IMR-90 (cell line): ENCODE results near the gene MRPL50. TPM values are rescaled to one million over a fixed set of nuclear protein-coding genes. Genes with fewer than 3 reads are reported as not detected.

Source experiments
- ATAC-seq: fragments of 200-7000 bp; cut with Tn5 transposase; 2 replicates; pipeline ENCODE4 v1.9.1; 2020; ENCODE audit warnings: low read depth, mild to moderate bottlenecking, moderate library complexity
- BruUV-seq: library from RNA; stranded (reverse); fragments of 400-500 nt; replicated peaks from 2 replicates; lab custom pipeline; 2021; lab: Mats Ljungman, UMichigan
- CTCF ChIA-PET: fragments of 300-600 bp; formaldehyde crosslinking; extraction: SDS; loops from one replicate; lab custom pipeline; 2021; ENCODE audit warnings: antibody characterized with exemption; lab: Yijun Ruan, JAX
- POLR2A ChIA-PET: fragments of 300-600 bp; sonication (Branson Sonifier 250); formaldehyde crosslinking; loops from one replicate; lab custom pipeline; 2022; ENCODE audit warnings: antibody characterized with exemption; ENCODE audit not compliant: unreplicated experiment; lab: Charles Lee
- DNase-seq: peaks from one replicate; pipeline ENCODE4 v3.0.0; 2013
- H2AFZ ChIP-seq: replicated peaks from 2 replicates; pipeline ENCODE3; 2013; ENCODE audit warnings: low read length, mild to moderate bottlenecking; ENCODE audit not compliant: poor library complexity
- H2AK5ac ChIP-seq: 2 replicates; pipeline ENCODE4 v1.6.1; 2013; ENCODE audit warnings: low read depth, low read length, inconsistent platforms
- H2AK9ac ChIP-seq: replicated peaks from 2 replicates; pipeline ENCODE3; 2013; ENCODE audit warnings: mild to moderate bottlenecking, low read depth, low read length, moderate library complexity; ENCODE audit not compliant: poor library complexity
- H2BK120ac ChIP-seq: 2 replicates; pipeline ENCODE4 v1.6.1; 2013; ENCODE audit warnings: low read depth, low read length, inconsistent platforms
- H2BK15ac ChIP-seq: 3 replicates; pipeline ENCODE4 v1.6.1; 2013; ENCODE audit warnings: low read depth, low read length, inconsistent platforms
- H2BK20ac ChIP-seq: 2 replicates; pipeline ENCODE4 v1.6.1; 2013; ENCODE audit warnings: low read depth, mild to moderate bottlenecking, inconsistent platforms, low read length, moderate library complexity
- H2BK5ac ChIP-seq: 2 replicates; pipeline ENCODE4 v1.6.1; 2013; ENCODE audit warnings: mild to moderate bottlenecking, low read depth, low read length, inconsistent platforms; ENCODE audit not compliant: poor library complexity, severe bottlenecking
- H3K14ac ChIP-seq: replicated peaks from 2 replicates; pipeline ENCODE4 v1.6.1; 2013; ENCODE audit warnings: low read depth, low read length, inconsistent platforms
- H3K18ac ChIP-seq: 2 replicates; pipeline ENCODE4 v1.6.1; 2013; ENCODE audit warnings: low read depth, low read length, control low read depth
- H3K23ac ChIP-seq: 2 replicates; pipeline ENCODE4 v1.6.1; 2013; ENCODE audit warnings: low read depth, low read length, inconsistent platforms
- H3K27ac ChIP-seq: 2 replicates; pipeline ENCODE4 v1.5.1; 2013; ENCODE audit warnings: mild to moderate bottlenecking, control low read depth, low read length; ENCODE audit not compliant: insufficient read depth
- H3K27me3 ChIP-seq: 2 replicates; pipeline ENCODE4 v1.6.1; 2013; ENCODE audit warnings: low read length; ENCODE audit not compliant: control insufficient read depth, insufficient read depth
- H3K36me3 ChIP-seq: 2 replicates; pipeline ENCODE4 v1.6.1; 2013; ENCODE audit warnings: low read length, mixed read lengths; ENCODE audit not compliant: control insufficient read depth, insufficient read depth
- H3K4ac ChIP-seq: 2 replicates; pipeline ENCODE4 v1.6.1; 2013; ENCODE audit warnings: low read depth, low read length, inconsistent platforms
- H3K4me1 ChIP-seq: 2 replicates; pipeline ENCODE4 v1.6.1; 2013; ENCODE audit warnings: low read length, mixed read lengths; ENCODE audit not compliant: control insufficient read depth, insufficient read depth
- H3K4me2 ChIP-seq: 2 replicates; pipeline ENCODE4 v1.6.1; 2013; ENCODE audit warnings: low read depth, mild to moderate bottlenecking, control low read depth, low read length, moderate library complexity
- H3K4me3 ChIP-seq: 2 replicates; pipeline ENCODE4 v1.5.1; 2013; ENCODE audit warnings: low read depth, mild to moderate bottlenecking, control low read depth, low read length, moderate library complexity; ENCODE audit not compliant: insufficient read depth
- H3K56ac ChIP-seq: 2 replicates; pipeline ENCODE4 v1.6.1; 2013; ENCODE audit warnings: low read length, inconsistent platforms; ENCODE audit not compliant: insufficient read depth; ENCODE audit errors: extremely low read depth
- H3K79me1 ChIP-seq, 2 experiments: 2 replicates each; pipeline ENCODE4 v1.6.1; 2013; ENCODE audit warnings: low read length in 2 of 2, inconsistent platforms in 1 of 2, low read depth in 1 of 2
- H3K9ac ChIP-seq: 2 replicates; pipeline ENCODE4 v1.6.1; 2013; ENCODE audit warnings: low read depth, low read length, control low read depth
- H3K9me1 ChIP-seq: 2 replicates; pipeline ENCODE4 v1.6.1; 2013; ENCODE audit warnings: low read length, inconsistent platforms; ENCODE audit not compliant: insufficient read depth
- H3K9me3 ChIP-seq: 2 replicates; pipeline ENCODE4 v1.6.1; 2013; ENCODE audit warnings: low read length; ENCODE audit not compliant: control insufficient read depth, insufficient read depth
- H4K20me1 ChIP-seq: 2 replicates; pipeline ENCODE4 v1.6.1; 2013; ENCODE audit warnings: low read length, inconsistent platforms; ENCODE audit not compliant: insufficient read depth
- H4K5ac ChIP-seq: 2 replicates; pipeline ENCODE4 v1.6.1; 2013; ENCODE audit warnings: mild to moderate bottlenecking, low read depth, low read length, control low read depth
- H4K8ac ChIP-seq, 2 experiments: 2 replicates each; pipeline ENCODE4 v1.6.1; 2013; ENCODE audit warnings: low read depth in 2 of 2, low read length in 2 of 2, control low read depth in 1 of 2, inconsistent platforms in 1 of 2
- H4K91ac ChIP-seq: 2 replicates; pipeline ENCODE4 v1.6.1; 2013; ENCODE audit warnings: low read depth, low read length, inconsistent platforms; ENCODE audit not compliant: insufficient read depth
- NFE2L2 ChIP-seq: fragments of 150-350 bp; IDR thresholded peaks from 2 replicates; pipeline ENCODE4 v1.6.1; 2016; ENCODE audit warnings: low read depth, mild to moderate bottlenecking, low read length
- SMC3 ChIP-seq: fragments of 150-350 bp; IDR thresholded peaks from 2 replicates; pipeline ENCODE4 v1.6.1; 2016; ENCODE audit warnings: low read depth, mild to moderate bottlenecking, antibody characterized with exemption, low read length, moderate library complexity
- WGBS, 2 experiments: methylation state at CpG; one replicate each; pipeline versions ENCODE4 v1.1.5 to v1.1.7; 2013; ENCODE audit warnings: missing lambda C conversion rate in 2 of 2; ENCODE audit not compliant: insufficient read length in 1 of 2; ENCODE audit errors: extremely low coverage in 2 of 2; 5-methylcytosine and 5-hydroxymethylcytosine counted together
- dilution Hi-C: fragments of 300-500 bp; cut with HindIII; formaldehyde crosslinking; loops from one replicate; pipeline ENCODE4 v1.14.3; 2018; ENCODE audit warnings: low sequenced_read_pairs; ENCODE audit not compliant: unreplicated experiment
- in situ Hi-C: fragments of 300-500 bp; cut with MboI; formaldehyde crosslinking; loops from 3 replicates; pipeline ENCODE4 v1.14.3; 2019; ENCODE audit warnings: low sequenced_read_pairs, inconsistent platforms, mixed read lengths
- intact Hi-C: fragments of 100-400 bp; cut with micrococcal nuclease; formaldehyde crosslinking; loops from 2 replicates; pipeline ENCODE4 v1.10.0; 2022
- polyA plus RNA-seq, 3 experiments: library from polyadenylated mRNA; depleted of rRNA; stranded (reverse); fragments of >200 nt; gene quantifications; 2 replicates each; pipeline ENCODE4 v1.2.3, GENCODE V29; 2012; ENCODE audit warnings: low replicate concordance in 1 of 3
- total RNA-seq: library from RNA; depleted of rRNA; stranded (reverse); fragments of >200 nt; gene quantifications from 2 replicates; pipeline ENCODE4 v1.2.3, GENCODE V29; 2012
- TF ChIP-seq, protein P1 (sequence below): fragments of 150-350 bp; IDR thresholded peaks from 2 replicates; pipeline ENCODE4 v1.6.1; 2016; ENCODE audit warnings: low read depth, mild to moderate bottlenecking, low read length, moderate library complexity, borderline replicate concordance
- TF ChIP-seq, protein P2 (sequence below): conservative IDR thresholded peaks from 2 replicates; pipeline ENCODE4 v1.5.1; 2012; ENCODE audit warnings: mild to moderate bottlenecking, low read depth, low read length, improper control_type of control experiment

The MRPL50 gene
- total and polyA plus RNA-seq, 2 of the 4 experiments (the other 2 are of a cell fraction): 7.5 to 8.6 TPM

DNA sequence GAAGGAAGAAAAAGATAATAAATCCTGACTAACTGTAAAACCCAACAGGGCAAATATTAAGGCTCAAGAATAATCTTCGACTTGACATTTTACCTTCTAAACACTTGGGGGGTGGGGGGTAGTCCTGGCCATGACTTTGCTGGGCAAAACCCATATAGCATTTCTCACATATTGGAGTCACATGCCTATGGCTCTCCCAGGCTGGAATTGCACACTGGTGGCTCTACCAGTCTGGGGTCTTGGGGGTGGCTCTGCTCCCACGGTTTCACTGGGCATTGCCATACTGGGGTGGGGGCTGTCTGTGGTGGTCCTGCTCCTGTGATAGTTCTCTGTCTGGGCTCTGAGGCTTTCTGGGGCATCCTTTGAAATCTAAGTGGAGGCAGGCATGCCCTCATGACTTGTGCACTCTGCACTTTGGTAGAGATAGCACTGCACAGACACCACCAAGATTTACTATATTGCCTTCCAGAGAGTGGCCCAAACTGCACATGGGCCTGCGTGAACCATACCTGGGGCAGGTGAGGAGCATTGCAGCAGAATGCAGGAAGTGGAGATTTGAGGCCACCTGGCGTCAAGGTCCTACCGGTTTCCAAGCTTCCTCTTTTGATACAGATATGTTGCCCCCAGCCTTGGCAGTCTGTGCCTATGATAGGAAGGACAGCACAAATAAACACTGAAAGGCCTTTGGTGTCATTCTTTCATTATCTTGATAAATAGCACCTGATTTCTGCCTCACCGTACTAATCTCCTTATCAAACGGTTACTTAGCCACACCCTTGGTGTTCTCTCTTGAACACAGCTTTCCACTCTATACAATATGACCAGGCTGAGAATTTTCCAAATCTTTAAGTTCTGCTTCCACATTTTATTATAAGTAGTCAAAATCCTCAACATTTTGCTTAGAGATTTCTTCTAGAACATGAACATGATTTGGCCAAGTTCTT is 43.4 kb downstream of the MRPL50 start:
- no peak overlapping the region for H2BK5ac ChIP-seq
- no peak overlapping the region for H3K23ac ChIP-seq
- in situ Hi-C loops (no loop called here), dilution Hi-C loops (no loop called here), intact Hi-C loops (no loop called here)
- no peaks in the 10 kb centered on the region for H3K36me3 ChIP-seq
- ChIA-PET POLR2A (no interaction called here), CTCF (no interaction called here)
- H3K4ac ChIP-seq: no peak overlapping the region
- H2AK9ac ChIP-seq: no peak overlapping the region
- no peaks in the 10 kb centered on the region for H3K9me3 ChIP-seq
- no peak overlapping the region for H3K14ac ChIP-seq
- H4K8ac ChIP-seq: no peak overlapping the region
- DNase-seq (no peak), ATAC-seq (no peak)
- no peaks in the 10 kb centered on the region for H4K20me1 ChIP-seq
- no peak overlapping the region for H4K91ac ChIP-seq
- H3K79me1 ChIP-seq: no peaks in the 10 kb centered on the region
- no peak overlapping the region for H3K56ac ChIP-seq
- H3K4me3 ChIP-seq: no peak overlapping the region
- no peak overlapping the region for H2AFZ ChIP-seq
- BruUV-seq: no TSS peak
- no peak overlapping the region for H3K9ac ChIP-seq
- WGBS, 2 experiments: no CpG with 5 or more reads among the region's 7 CpGs
- H2AK5ac ChIP-seq: no peak overlapping the region
- TF ChIP-seq NFE2L2: no peak
- TF ChIP-seq, protein P1, sequence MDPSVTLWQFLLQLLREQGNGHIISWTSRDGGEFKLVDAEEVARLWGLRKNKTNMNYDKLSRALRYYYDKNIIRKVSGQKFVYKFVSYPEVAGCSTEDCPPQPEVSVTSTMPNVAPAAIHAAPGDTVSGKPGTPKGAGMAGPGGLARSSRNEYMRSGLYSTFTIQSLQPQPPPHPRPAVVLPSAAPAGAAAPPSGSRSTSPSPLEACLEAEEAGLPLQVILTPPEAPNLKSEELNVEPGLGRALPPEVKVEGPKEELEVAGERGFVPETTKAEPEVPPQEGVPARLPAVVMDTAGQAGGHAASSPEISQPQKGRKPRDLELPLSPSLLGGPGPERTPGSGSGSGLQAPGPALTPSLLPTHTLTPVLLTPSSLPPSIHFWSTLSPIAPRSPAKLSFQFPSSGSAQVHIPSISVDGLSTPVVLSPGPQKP: no peak
- TF ChIP-seq SMC3: no peak
- TF ChIP-seq, protein P2, sequence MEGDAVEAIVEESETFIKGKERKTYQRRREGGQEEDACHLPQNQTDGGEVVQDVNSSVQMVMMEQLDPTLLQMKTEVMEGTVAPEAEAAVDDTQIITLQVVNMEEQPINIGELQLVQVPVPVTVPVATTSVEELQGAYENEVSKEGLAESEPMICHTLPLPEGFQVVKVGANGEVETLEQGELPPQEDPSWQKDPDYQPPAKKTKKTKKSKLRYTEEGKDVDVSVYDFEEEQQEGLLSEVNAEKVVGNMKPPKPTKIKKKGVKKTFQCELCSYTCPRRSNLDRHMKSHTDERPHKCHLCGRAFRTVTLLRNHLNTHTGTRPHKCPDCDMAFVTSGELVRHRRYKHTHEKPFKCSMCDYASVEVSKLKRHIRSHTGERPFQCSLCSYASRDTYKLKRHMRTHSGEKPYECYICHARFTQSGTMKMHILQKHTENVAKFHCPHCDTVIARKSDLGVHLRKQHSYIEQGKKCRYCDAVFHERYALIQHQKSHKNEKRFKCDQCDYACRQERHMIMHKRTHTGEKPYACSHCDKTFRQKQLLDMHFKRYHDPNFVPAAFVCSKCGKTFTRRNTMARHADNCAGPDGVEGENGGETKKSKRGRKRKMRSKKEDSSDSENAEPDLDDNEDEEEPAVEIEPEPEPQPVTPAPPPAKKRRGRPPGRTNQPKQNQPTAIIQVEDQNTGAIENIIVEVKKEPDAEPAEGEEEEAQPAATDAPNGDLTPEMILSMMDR: no peak
- H3K9me1 ChIP-seq: no peaks in the 10 kb centered on the region
- H2BK15ac ChIP-seq: no peak overlapping the region
- H2BK120ac ChIP-seq: no peak overlapping the region
- H3K27me3 ChIP-seq: no peaks in the 10 kb centered on the region
- H3K18ac ChIP-seq: no peak overlapping the region
- H3K4me1 ChIP-seq: no peaks in the 10 kb centered on the region
- no peak overlapping the region for H4K5ac ChIP-seq
- H2BK20ac ChIP-seq: no peak overlapping the region
- no peak overlapping the region for H3K27ac ChIP-seq
- H3K4me2 ChIP-seq: no peak overlapping the region
